Measurements from ENCODE around the gene NRG2.

DNA sequence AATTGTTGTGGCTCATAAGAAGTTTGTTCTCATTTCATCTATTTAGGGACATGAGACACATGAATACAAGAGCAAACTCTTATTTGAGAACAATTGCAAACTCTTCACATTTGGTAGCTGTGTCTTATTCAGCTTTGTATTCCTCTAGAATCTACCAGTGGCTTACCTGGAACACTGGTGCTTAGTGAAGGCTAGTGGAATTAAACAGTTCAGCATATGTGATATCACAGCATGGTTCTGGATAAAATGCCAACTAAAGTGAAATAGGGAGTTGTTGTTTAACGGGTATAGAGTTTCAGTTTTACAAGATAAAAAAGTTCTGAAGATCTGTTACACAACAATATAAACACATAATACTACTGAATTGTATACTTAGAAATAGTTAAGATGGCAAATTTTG is 48.9 kb downstream of the NRG2 start:
- TF ChIP-seq, protein P1, sequence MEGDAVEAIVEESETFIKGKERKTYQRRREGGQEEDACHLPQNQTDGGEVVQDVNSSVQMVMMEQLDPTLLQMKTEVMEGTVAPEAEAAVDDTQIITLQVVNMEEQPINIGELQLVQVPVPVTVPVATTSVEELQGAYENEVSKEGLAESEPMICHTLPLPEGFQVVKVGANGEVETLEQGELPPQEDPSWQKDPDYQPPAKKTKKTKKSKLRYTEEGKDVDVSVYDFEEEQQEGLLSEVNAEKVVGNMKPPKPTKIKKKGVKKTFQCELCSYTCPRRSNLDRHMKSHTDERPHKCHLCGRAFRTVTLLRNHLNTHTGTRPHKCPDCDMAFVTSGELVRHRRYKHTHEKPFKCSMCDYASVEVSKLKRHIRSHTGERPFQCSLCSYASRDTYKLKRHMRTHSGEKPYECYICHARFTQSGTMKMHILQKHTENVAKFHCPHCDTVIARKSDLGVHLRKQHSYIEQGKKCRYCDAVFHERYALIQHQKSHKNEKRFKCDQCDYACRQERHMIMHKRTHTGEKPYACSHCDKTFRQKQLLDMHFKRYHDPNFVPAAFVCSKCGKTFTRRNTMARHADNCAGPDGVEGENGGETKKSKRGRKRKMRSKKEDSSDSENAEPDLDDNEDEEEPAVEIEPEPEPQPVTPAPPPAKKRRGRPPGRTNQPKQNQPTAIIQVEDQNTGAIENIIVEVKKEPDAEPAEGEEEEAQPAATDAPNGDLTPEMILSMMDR (IDR thresholded peaks at IDR 0.05; ENCODE audit: low read depth, low read length, poor library complexity, severe bottlenecking): no peak
- no peak for TF ChIP-seq EZH2phosphoT487 (IDR thresholded peaks at IDR 0.05; ENCODE audit: borderline replicate concordance, low read length)
